GM19193 (cell line): ENCODE results near the gene SYNDIG1L.

Experiments used
- POLR2A ChIP-seq: IDR thresholded peaks from 4 replicates; pipeline ENCODE4 v1.6.1; 2011; ENCODE audit not compliant: insufficient read depth, insufficient read length; ENCODE audit errors: extremely low read depth

The SYNDIG1L gene

GRCh38 chr14:74442757-74443156, 16.7 kb upstream of the SYNDIG1L start:
- no peak for TF ChIP-seq POLR2A

GRCh38 chr14:74441113-74441512, 15.1 kb upstream of the SYNDIG1L start:
- no peak for TF ChIP-seq POLR2A

GRCh38 chr14:74438351-74438915, 12.4 kb upstream of the SYNDIG1L start:
- TF ChIP-seq POLR2A: no peak

- TF ChIP-seq POLR2A: no peak
Observed at GRCh38 chr14:74437496-74438053, 11.6 kb upstream of the SYNDIG1L start.

- TF ChIP-seq POLR2A: no peak
Observed at GRCh38 chr14:74434294-74434693, 8.3 kb upstream of the SYNDIG1L start.

- no peak for TF ChIP-seq POLR2A
Observed at GRCh38 chr14:74429991-74430390, 4.0 kb upstream of the SYNDIG1L start.

GRCh38 chr14:74429221-74429691, 3.2 kb upstream of the SYNDIG1L start:
- no peak for TF ChIP-seq POLR2A

- no peak for TF ChIP-seq POLR2A
Observed at GRCh38 chr14:74427651-74428050, 1.6 kb upstream of the SYNDIG1L start.

GRCh38 chr14:74425525-74426201, 347 bp downstream of the SYNDIG1L start:
- TF ChIP-seq POLR2A: no peak

GRCh38 chr14:74424606-74425005, 1.4 kb downstream of the SYNDIG1L start:
- no peak for TF ChIP-seq POLR2A

GRCh38 chr14:74423246-74423645, 2.8 kb downstream of the SYNDIG1L start:
- TF ChIP-seq POLR2A: no peak

- no peak for TF ChIP-seq POLR2A
Observed at GRCh38 chr14:74421981-74422380, 4.0 kb downstream of the SYNDIG1L start.

- no peak for TF ChIP-seq POLR2A
Observed at GRCh38 chr14:74419086-74419485, 6.9 kb downstream of the SYNDIG1L start.

- no peak for TF ChIP-seq POLR2A
Observed at GRCh38 chr14:74418031-74418430, 8.0 kb downstream of the SYNDIG1L start.

- TF ChIP-seq POLR2A: no peak
Observed at GRCh38 chr14:74417611-74418010, 8.4 kb downstream of the SYNDIG1L start.

- TF ChIP-seq POLR2A: no peak
Observed at GRCh38 chr14:74417201-74417600, 8.8 kb downstream of the SYNDIG1L start.
